Liver (tissue), 3 donors: ENCODE results near the gene CXCR4.

Experiments
- FOXA1 ChIP-seq: IDR thresholded peaks from 2 replicates; pipeline ENCODE4 v1.6.1; 2016; ENCODE audit warnings: antibody characterized with exemption
- FOXA2 ChIP-seq: IDR thresholded peaks from 2 replicates; pipeline ENCODE4 v1.6.1; 2016; ENCODE audit warnings: antibody characterized with exemption
- JUND ChIP-seq, 2 donors: IDR thresholded peaks; 2 replicates each; pipeline ENCODE4 v1.6.1; 2016; ENCODE audit warnings: antibody characterized with exemption in 2 of 2
- MAX ChIP-seq: IDR thresholded peaks from 2 replicates; pipeline ENCODE4 v1.6.1; 2016; ENCODE audit warnings: antibody characterized with exemption
- RAD21 ChIP-seq, 2 donors: IDR thresholded peaks; 2 replicates each; pipeline ENCODE4 v1.6.1; 2016; ENCODE audit warnings: antibody characterized with exemption in 2 of 2, mild to moderate bottlenecking in 2 of 2
- REST ChIP-seq: IDR thresholded peaks from 2 replicates; pipeline ENCODE4 v1.6.1; 2016; ENCODE audit warnings: antibody characterized with exemption, mild to moderate bottlenecking
- SP1 ChIP-seq: IDR thresholded peaks from 2 replicates; pipeline ENCODE4 v1.6.1; 2018; ENCODE audit warnings: antibody characterized with exemption, mild to moderate bottlenecking
- TAF1 ChIP-seq: conservative IDR thresholded peaks from 2 replicates; pipeline ENCODE4 v1.6.1; 2016; ENCODE audit warnings: antibody characterized with exemption, mild to moderate bottlenecking
- YY1 ChIP-seq: IDR thresholded peaks from 2 replicates; pipeline ENCODE4 v1.6.1; 2016; ENCODE audit warnings: antibody characterized with exemption, mild to moderate bottlenecking
- TF ChIP-seq, protein P1 (sequence below): fragments of 150-350 bp; IDR thresholded peaks from 2 replicates; pipeline ENCODE4 v1.5.1; 2017; ENCODE audit warnings: improper control_type of control experiment, low read depth, low read length; ENCODE audit not compliant: missing input control
- TF ChIP-seq, protein P2 (sequence below): IDR thresholded peaks from 2 replicates; pipeline ENCODE4 v1.6.1; 2016; ENCODE audit warnings: antibody characterized with exemption
- TF ChIP-seq, protein P3 (sequence below): IDR thresholded peaks from 2 replicates; pipeline ENCODE4 v1.6.1; 2016; ENCODE audit warnings: antibody characterized with exemption
- donor health status: healthy.
- donor health status: healthy.

- TF ChIP-seq TAF1 (no peak), REST (no peak), FOXA2 (no peak), MAX (no peak), JUND (IDR thresholded peaks at IDR 0.05) (no peak), RAD21 (IDR thresholded peaks at IDR 0.05) (no peak), YY1 (no peak), FOXA1 (no peak), SP1 (no peak)
- TF ChIP-seq, protein P1, sequence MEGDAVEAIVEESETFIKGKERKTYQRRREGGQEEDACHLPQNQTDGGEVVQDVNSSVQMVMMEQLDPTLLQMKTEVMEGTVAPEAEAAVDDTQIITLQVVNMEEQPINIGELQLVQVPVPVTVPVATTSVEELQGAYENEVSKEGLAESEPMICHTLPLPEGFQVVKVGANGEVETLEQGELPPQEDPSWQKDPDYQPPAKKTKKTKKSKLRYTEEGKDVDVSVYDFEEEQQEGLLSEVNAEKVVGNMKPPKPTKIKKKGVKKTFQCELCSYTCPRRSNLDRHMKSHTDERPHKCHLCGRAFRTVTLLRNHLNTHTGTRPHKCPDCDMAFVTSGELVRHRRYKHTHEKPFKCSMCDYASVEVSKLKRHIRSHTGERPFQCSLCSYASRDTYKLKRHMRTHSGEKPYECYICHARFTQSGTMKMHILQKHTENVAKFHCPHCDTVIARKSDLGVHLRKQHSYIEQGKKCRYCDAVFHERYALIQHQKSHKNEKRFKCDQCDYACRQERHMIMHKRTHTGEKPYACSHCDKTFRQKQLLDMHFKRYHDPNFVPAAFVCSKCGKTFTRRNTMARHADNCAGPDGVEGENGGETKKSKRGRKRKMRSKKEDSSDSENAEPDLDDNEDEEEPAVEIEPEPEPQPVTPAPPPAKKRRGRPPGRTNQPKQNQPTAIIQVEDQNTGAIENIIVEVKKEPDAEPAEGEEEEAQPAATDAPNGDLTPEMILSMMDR = no peak
- TF ChIP-seq, protein P2, sequence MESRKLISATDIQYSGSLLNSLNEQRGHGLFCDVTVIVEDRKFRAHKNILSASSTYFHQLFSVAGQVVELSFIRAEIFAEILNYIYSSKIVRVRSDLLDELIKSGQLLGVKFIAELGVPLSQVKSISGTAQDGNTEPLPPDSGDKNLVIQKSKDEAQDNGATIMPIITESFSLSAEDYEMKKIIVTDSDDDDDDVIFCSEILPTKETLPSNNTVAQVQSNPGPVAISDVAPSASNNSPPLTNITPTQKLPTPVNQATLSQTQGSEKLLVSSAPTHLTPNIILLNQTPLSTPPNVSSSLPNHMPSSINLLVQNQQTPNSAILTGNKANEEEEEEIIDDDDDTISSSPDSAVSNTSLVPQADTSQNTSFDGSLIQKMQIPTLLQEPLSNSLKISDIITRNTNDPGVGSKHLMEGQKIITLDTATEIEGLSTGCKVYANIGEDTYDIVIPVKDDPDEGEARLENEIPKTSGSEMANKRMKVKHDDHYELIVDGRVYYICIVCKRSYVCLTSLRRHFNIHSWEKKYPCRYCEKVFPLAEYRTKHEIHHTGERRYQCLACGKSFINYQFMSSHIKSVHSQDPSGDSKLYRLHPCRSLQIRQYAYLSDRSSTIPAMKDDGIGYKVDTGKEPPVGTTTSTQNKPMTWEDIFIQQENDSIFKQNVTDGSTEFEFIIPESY = no peak
- TF ChIP-seq, protein P3, sequence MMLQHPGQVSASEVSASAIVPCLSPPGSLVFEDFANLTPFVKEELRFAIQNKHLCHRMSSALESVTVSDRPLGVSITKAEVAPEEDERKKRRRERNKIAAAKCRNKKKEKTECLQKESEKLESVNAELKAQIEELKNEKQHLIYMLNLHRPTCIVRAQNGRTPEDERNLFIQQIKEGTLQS = no peak
Observed at GRCh38 chr2:136101042-136101441, 16.9 kb downstream of the CXCR4 start.
